ENCODE results near the gene TMEM260. TPM values are rescaled to one million over a fixed set of nuclear protein-coding genes. Genes with fewer than 3 reads are reported as not detected.

TMEM260 gene
- total and polyA plus RNA-seq, 4 donors = 8.7 to 38.9 (median 14.8) TPM

DNA sequence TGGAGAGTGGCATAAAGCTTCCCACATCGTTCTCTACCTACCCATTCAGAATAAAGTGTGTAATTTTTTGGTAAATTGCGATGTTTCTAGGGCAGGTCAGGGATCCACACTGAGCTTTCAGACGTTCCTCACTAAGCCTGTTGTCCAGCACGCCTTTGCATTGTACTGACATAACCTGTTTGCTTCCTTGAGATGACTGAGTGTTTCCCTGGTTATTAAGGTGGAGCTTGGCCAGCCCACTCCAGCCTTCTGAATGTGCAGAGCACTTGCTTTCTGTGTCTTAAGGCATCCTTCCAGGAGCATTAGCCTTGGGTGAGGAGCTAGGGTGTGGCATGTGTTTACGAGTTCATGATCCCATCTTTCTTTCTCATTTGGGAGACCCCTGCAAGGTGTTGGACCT is 96.4 kb downstream of the TMEM260 start:
- no peaks in the 10 kb centered on the region for H3K27me3 ChIP-seq (ENCODE audit: control insufficient read depth in 3 of 3, insufficient read depth in 3 of 3, low read length in 2 of 3)
- no peak overlapping the region for H3K9ac ChIP-seq (ENCODE audit: insufficient read depth in 1 of 2, low read length in 2 of 2)
- DNase-seq (peak in 2 of 3 donors; percentile 8 to 32), ATAC-seq (ENCODE audit: insufficient read depth, low FRiP score) (no peak)
- no peaks in the 10 kb centered on the region for H3K36me3 ChIP-seq (ENCODE audit: control insufficient read depth in 4 of 4, insufficient read depth in 4 of 4, low read length in 4 of 4)
- no peak overlapping the region for H3K4me3 ChIP-seq
- TF ChIP-seq, protein P1, sequence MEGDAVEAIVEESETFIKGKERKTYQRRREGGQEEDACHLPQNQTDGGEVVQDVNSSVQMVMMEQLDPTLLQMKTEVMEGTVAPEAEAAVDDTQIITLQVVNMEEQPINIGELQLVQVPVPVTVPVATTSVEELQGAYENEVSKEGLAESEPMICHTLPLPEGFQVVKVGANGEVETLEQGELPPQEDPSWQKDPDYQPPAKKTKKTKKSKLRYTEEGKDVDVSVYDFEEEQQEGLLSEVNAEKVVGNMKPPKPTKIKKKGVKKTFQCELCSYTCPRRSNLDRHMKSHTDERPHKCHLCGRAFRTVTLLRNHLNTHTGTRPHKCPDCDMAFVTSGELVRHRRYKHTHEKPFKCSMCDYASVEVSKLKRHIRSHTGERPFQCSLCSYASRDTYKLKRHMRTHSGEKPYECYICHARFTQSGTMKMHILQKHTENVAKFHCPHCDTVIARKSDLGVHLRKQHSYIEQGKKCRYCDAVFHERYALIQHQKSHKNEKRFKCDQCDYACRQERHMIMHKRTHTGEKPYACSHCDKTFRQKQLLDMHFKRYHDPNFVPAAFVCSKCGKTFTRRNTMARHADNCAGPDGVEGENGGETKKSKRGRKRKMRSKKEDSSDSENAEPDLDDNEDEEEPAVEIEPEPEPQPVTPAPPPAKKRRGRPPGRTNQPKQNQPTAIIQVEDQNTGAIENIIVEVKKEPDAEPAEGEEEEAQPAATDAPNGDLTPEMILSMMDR (IDR thresholded peaks at IDR 0.05; ENCODE audit: control extremely low read depth, extremely low read depth) = no peak
- WGBS, 2 donors = 61 to 82% methylated on average over 5 of the region's 5 CpGs
- peaks cover 0 to 3% (median under 1%) of the 10 kb centered on the region in 4 donors for H3K9me3 ChIP-seq (ENCODE audit: control insufficient read depth in 4 of 4, insufficient read depth in 3 of 4, low read length in 3 of 4)
- no peak overlapping the region for H3K27ac ChIP-seq (ENCODE audit: low read depth in 1 of 2, low read length in 1 of 2)
- H3K4me1 ChIP-seq (ENCODE audit: control insufficient read depth in 5 of 5, insufficient read depth in 5 of 5, low read length in 5 of 5) = no peaks in the 10 kb centered on the region

DNA sequence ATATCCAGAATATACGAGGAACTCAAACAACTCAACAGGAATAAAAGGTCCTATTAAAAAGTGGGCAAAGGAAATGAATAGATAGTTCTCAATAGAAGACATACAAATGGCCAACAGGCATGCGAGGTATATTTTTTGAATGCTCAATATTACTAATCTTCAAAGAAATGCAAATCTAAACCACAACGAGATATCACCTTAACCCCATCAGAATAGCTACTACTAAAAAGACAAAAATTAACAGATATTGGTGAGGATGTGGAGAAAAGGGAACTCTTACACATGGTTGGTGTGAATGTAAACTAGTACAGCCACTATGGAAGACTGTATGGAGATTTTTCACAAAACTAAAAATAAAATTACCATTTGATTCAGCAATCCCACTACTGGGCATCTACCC is 99.2 kb downstream of the TMEM260 start:
- H3K27me3 ChIP-seq (ENCODE audit: control insufficient read depth in 3 of 3, insufficient read depth in 3 of 3, low read length in 2 of 3) = no peaks in the 10 kb centered on the region
- no peaks in the 10 kb centered on the region for H3K36me3 ChIP-seq (ENCODE audit: control insufficient read depth in 4 of 4, insufficient read depth in 4 of 4, low read length in 4 of 4)
- DNase-seq (no peak), ATAC-seq (ENCODE audit: insufficient read depth, low FRiP score) (no peak)
- no peak overlapping the region for H3K9ac ChIP-seq (ENCODE audit: insufficient read depth in 1 of 2, low read length in 2 of 2)
- H3K9me3 ChIP-seq (ENCODE audit: control insufficient read depth in 4 of 4, insufficient read depth in 3 of 4, low read length in 3 of 4) = peaks cover 0 to 3% (median under 1%) of the 10 kb centered on the region in 4 donors
- no peak overlapping the region for H3K27ac ChIP-seq (ENCODE audit: low read depth in 1 of 2, low read length in 1 of 2)
- WGBS, 2 donors = 84 to 92% methylated on average over 3 of the region's 3 CpGs
- no peaks in the 10 kb centered on the region for H3K4me1 ChIP-seq (ENCODE audit: control insufficient read depth in 5 of 5, insufficient read depth in 5 of 5, low read length in 5 of 5)
- TF ChIP-seq, protein P1 (IDR thresholded peaks at IDR 0.05; ENCODE audit: control extremely low read depth, extremely low read depth) = no peak
- H3K4me3 ChIP-seq = no peak overlapping the region

DNA sequence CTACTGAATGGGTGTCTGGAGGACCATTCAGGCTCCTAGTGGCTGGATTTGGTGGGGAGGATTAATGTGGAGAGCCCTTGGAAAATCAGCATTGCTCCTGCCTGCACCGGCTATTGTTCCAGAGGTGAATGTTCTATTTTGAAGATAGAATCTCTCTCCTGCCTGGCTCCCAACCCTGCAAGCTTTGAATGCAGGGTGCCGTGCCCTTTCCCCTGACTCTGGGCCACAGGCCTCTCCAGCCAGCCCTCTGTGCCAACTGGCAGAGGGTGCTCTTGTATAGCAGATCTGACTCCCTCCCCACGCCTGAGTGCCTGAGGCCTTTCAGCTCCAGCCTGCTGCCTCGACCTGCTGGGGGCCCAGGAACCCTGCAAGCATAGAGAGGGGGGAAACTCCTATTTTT is 106.8 kb downstream of the TMEM260 start:
- H3K9me3 ChIP-seq (ENCODE audit: control insufficient read depth in 4 of 4, insufficient read depth in 3 of 4, low read length in 3 of 4) = no peaks in the 10 kb centered on the region
- peaks cover 0 to 3% (median 0%) of the 10 kb centered on the region in 5 donors for H3K4me1 ChIP-seq (ENCODE audit: control insufficient read depth in 5 of 5, insufficient read depth in 5 of 5, low read length in 5 of 5)
- no peaks in the 10 kb centered on the region for H3K36me3 ChIP-seq (ENCODE audit: control insufficient read depth in 4 of 4, insufficient read depth in 4 of 4, low read length in 4 of 4)
- H3K27me3 ChIP-seq (ENCODE audit: control insufficient read depth in 3 of 3, insufficient read depth in 3 of 3, low read length in 2 of 3) = no peaks in the 10 kb centered on the region
- H3K9ac ChIP-seq (ENCODE audit: insufficient read depth in 1 of 2, low read length in 2 of 2) = no peak overlapping the region
- no peak overlapping the region for H3K4me3 ChIP-seq
- H3K27ac ChIP-seq (ENCODE audit: low read depth in 1 of 2, low read length in 1 of 2) = no peak overlapping the region
- 51 to 65% methylated on average over 4 of the region's 4 CpGs for WGBS, 2 donors
- DNase-seq (peak in 1 of 3 donors; percentile 32), ATAC-seq (ENCODE audit: insufficient read depth, low FRiP score) (no peak)
- TF ChIP-seq, protein P1 (IDR thresholded peaks at IDR 0.05; ENCODE audit: control extremely low read depth, extremely low read depth) = no peak

DNA sequence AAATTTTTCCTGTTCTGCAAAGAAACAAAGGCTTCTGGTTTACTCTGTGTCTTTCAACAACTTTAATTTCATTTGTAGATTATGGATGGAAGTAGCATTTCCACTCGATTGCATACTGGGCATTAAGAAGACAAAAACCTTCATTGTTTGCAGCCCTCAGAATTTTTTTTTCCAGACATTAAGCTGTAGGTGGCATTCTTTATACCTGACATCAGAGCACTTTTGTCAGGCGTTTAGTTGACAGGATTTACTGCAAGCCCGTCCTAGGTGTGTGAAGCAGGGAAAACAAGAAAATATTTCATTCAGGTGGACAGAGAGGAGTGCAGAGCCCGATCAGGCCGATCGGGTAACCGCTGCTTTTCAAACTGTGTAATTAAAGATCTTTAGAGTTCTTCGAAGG is 107.5 kb downstream of the TMEM260 start:
- ATAC-seq (ENCODE audit: insufficient read depth, low FRiP score) (no peak), DNase-seq (no peak)
- Histone ChIP-seq H3K9ac (ENCODE audit: insufficient read depth in 1 of 2, low read length in 2 of 2) (no peak overlapping the region), H3K36me3 (ENCODE audit: control insufficient read depth in 4 of 4, insufficient read depth in 4 of 4, low read length in 4 of 4) (no peaks in the 10 kb centered on the region), H3K9me3 (ENCODE audit: control insufficient read depth in 4 of 4, insufficient read depth in 3 of 4, low read length in 3 of 4) (no peaks in the 10 kb centered on the region), H3K27me3 (ENCODE audit: control insufficient read depth in 3 of 3, insufficient read depth in 3 of 3, low read length in 2 of 3) (no peaks in the 10 kb centered on the region), H3K27ac (ENCODE audit: low read depth in 1 of 2, low read length in 1 of 2) (no peak overlapping the region), H3K4me3 (no peak overlapping the region), H3K4me1 (ENCODE audit: control insufficient read depth in 5 of 5, insufficient read depth in 5 of 5, low read length in 5 of 5) (peaks cover 0 to 3% (median 0%) of the 10 kb centered on the region in 5 donors)
- 77% methylated on average over 8 of the region's 8 CpGs for WGBS, 2 donors
- TF ChIP-seq, protein P1 (IDR thresholded peaks at IDR 0.05; ENCODE audit: control extremely low read depth, extremely low read depth) = no peak

Data from lung (tissue), 12 donors.